Left forelimb (tissue), 1 donor: Measurements from ENCODE around the gene NR5A1.

Experiments used
- DNase-seq: peaks from one replicate; pipeline ENCODE4 v3.0.0-alpha.2; 2018; ENCODE audit warnings: low spot score

The NR5A1 gene

GRCh38 chr9:124440786-124441185, 66.4 kb downstream of the NR5A1 start:
- DNase-seq = peak; percentile 14

GRCh38 chr9:124439686-124440243, 67.4 kb downstream of the NR5A1 start:
- peak; percentile 52 for DNase-seq

GRCh38 chr9:124439086-124439485, 68.1 kb downstream of the NR5A1 start:
- DNase-seq = no peak

DNA sequence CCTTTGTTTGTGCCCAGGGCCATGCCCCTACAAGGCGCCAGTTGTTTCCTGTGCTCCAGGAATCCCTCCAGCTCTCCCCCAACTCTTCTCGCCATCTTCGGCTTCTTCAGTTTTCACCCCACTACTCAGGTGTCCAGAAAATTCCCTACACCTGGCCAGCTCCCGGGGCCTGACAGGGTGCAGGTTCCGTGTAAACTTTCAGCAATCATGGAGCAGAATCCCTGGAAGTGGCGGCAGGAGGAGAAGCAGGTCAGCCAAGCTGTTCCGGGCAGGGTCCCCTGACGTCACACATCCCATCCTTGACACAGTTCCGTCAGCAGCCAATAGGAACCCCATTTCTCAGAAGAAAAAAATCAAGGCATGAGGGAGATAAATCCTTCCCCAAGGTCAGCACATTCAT, 69.1 kb downstream of the NR5A1 start:
- DNase-seq = peak; percentile 11

DNA sequence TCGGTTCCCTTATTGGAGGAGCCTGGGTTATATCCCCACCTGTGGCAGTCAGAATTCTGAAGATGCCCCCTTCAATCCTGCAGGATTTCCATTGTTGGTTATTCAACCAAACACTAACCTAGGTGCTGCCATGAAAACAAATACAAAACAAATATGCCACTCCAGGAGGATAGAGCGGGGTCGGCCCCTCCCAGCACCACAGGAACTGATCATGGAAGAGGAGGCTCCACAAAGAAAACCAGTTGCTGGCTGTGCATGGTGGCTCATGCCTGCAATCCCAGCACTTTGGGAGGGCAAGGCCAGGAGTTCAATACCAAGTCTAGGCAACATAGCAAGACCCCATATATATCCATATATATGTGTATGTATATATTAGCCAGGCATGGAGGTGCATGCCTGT, 70.1 kb downstream of the NR5A1 start:
- DNase-seq = no peak

DNA sequence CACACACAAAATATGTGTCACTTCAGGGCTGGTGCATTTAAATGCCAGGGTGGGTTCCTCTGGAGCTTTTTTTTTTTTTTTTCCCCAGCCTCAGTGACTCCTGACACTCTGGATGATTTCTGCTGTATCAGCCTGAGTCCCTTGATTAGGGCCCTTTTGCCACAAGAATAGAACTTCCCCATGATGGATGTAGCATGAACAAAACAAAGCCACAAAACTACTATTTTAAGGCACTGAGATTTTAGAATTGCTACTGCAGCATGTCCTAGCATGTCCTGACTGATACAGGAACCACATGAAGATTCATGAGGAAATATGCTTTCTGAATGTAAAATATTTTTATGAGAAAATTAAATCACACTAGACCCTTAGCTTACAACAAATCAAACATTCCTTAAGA, 70.9 kb downstream of the NR5A1 start:
- DNase-seq = peak; percentile 20
